ENCODE results near the gene UBAP2.

Gene UBAP2

DNA sequence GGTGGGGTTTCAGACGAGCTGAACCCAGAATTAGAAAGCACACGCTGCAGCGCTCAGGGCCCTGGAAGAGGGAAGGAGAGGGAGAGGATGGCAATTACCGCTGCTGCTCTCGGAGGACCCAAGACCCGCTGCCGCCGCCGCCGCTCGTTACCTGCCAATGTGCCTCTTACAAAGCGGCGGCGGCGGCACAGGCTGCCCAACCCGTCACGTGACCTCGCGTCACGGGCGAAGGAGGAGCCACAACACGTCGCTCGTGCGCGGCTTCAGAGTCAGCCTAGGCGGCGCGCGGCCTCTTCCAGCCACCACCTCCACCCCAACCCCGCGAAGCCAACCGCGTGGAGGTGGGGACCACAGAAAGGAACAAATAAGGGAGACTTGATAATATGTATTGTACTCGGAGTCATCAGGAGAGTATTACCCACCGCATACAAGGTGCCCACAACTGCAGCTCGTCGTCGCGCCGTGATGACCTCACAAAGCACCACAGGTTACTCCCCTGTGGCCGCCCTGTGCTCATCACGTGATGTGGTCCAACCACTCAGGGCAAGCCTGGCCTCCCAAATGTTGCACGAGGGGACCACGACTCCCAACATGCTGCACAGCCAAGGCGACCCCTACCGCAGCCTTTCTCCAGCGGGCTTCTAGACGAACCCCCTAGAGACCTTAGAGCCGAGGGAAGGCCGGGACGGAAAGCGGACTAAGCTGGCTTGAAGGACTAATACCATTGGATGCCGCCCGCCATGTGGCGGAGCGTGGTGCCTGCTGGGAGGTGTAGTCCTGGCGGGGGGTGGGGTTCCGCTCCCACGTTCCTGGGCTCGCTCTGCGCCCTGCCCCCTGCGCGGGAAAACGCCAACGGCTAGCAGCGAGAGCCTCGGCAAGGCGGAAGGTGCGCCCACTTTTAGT, at the start of gene UBAP2:
TSS of gene UBAP2 (minus strand) at position 161 of the 903 bp plus-strand sequence. CDS start 31,739 bp downstream, outside the sequence.
- peak; percentile 99 for DNase-seq (ENCODE audit: low spot score)

DNA sequence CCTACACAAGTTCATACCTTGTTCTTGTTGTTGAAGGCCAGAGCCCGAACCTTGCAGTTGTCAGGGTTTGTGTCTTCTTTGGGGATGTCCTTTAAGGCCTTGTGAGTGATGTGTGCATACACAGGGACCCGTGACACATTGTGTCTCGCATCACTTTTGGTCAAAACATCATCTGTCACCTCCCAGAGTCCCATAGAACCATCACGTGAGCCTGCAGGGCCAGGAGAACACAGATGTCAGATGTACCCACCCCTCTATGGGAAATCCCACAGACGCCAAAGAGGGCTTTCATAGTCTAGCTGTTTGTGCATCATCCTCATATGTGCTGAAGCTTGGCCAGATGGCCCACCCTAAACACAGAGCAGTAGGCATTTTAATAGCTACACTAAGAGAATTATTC, 49.6 kb upstream of the UBAP2 start:
- DNase-seq (ENCODE audit: low spot score) = no peak

GRCh38 chr9:34097865-34098264, 49.2 kb upstream of the UBAP2 start:
- no peak for DNase-seq (ENCODE audit: low spot score)

GRCh38 chr9:34096751-34097150, 48.1 kb upstream of the UBAP2 start:
- DNase-seq (ENCODE audit: low spot score) = no peak

GRCh38 chr9:34093578-34093977, 44.9 kb upstream of the UBAP2 start:
- DNase-seq (ENCODE audit: low spot score) = no peak

- no peak for DNase-seq (ENCODE audit: low spot score)
Measured at GRCh38 chr9:34089311-34089710, 40.6 kb upstream of the UBAP2 start.

GRCh38 chr9:34087370-34087769, 38.7 kb upstream of the UBAP2 start:
- no peak for DNase-seq (ENCODE audit: low spot score)

GRCh38 chr9:34086864-34087263, 38.2 kb upstream of the UBAP2 start:
- DNase-seq (ENCODE audit: low spot score) = no peak

- DNase-seq (ENCODE audit: low spot score) = no peak
Measured at GRCh38 chr9:34085581-34086500, 37.2 kb upstream of the UBAP2 start.

GRCh38 chr9:34084562-34084961, 35.9 kb upstream of the UBAP2 start:
- no peak for DNase-seq (ENCODE audit: low spot score)

- no peak for DNase-seq (ENCODE audit: low spot score)
Measured at GRCh38 chr9:34079181-34079580, 30.5 kb upstream of the UBAP2 start.

- DNase-seq (ENCODE audit: low spot score) = no peak
Measured at GRCh38 chr9:34072868-34073590, 24.3 kb upstream of the UBAP2 start.

- no peak for DNase-seq (ENCODE audit: low spot score)
Measured at GRCh38 chr9:34072410-34072809, 23.7 kb upstream of the UBAP2 start.

DNA sequence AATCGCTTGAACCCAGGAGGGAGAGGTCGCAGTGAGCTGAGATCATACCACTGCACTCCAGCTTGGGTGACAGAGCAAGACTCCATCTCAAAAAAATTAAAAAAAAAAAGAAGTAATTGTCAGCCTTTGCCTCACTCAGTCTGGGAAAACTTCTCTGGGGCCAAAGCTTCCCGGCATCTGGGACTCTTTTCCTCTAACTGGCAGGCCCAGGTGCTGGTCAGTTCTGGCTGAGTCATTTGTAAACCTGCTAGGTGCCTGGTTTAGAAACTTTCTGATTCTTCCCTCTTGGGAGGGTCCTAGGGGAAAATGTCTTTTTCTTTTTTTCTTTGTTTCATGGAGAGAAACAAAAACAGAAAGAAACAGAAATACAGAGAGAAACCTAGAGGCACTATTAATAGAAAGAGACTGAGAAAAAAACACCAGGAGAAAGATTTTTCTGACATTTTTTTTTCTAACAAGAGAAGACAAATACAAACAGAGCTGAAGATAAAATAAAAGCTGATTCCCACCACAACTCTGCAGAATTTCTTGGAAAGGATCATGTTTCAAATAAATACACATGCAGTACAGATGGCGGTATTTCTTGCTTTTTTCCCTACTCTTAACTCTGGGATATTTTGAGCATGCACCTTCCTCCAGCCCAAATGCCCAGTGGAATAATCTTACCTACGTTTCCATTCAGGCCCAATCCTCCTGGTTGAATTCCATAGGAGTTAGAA, 22.1 kb upstream of the UBAP2 start:
- DNase-seq (ENCODE audit: low spot score) = no peak

- DNase-seq (ENCODE audit: low spot score) = no peak
Measured at GRCh38 chr9:34069831-34070230, 21.1 kb upstream of the UBAP2 start.

DNA sequence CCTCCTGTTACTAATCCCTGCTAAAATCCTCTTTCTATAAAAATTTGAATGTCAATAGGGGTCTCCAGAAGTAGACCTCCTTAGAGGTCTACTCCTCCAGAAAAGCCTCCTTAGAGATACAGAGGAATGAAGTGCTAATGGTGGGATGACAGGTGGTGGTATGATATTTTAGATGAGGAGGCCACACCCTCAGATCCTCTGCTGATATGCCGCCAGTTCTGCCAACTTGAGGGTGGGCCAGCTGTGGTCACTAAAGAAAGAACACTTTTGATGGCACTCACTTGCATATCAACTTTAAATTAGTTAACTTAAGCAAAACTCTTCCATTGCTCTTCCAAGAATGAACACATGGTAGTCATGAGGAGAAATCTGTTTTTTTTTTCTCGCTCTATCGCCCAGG, 16.9 kb upstream of the UBAP2 start:
- DNase-seq (ENCODE audit: low spot score) = no peak

GRCh38 chr9:34059954-34060353, 11.3 kb upstream of the UBAP2 start:
- no peak for DNase-seq (ENCODE audit: low spot score)

GRCh38 chr9:34059281-34059680, 10.6 kb upstream of the UBAP2 start:
- DNase-seq (ENCODE audit: low spot score) = no peak

GRCh38 chr9:34049630-34050384, 1.1 kb upstream of the UBAP2 start:
- DNase-seq (ENCODE audit: low spot score) = no peak

- DNase-seq (ENCODE audit: low spot score) = peak; percentile 64
Measured at GRCh38 chr9:34047864-34048726, 592 bp downstream of the UBAP2 start.
